ENCODE measurements around the gene ZNF57. TPM values are rescaled to one million over a fixed set of nuclear protein-coding genes. Genes with fewer than 3 reads are reported as not detected.

Gene ZNF57
- total and polyA plus RNA-seq, 9 of the 15 experiments (the other 6 are each of a cell fraction or from before 2014, with no cell fraction given): 3.9 to 13.5 (median 7.8) TPM

GRCh38 chr19:2949939-2950285, 49.2 kb downstream of the ZNF57 start (continued):
- TF ChIP-seq, protein P1, sequence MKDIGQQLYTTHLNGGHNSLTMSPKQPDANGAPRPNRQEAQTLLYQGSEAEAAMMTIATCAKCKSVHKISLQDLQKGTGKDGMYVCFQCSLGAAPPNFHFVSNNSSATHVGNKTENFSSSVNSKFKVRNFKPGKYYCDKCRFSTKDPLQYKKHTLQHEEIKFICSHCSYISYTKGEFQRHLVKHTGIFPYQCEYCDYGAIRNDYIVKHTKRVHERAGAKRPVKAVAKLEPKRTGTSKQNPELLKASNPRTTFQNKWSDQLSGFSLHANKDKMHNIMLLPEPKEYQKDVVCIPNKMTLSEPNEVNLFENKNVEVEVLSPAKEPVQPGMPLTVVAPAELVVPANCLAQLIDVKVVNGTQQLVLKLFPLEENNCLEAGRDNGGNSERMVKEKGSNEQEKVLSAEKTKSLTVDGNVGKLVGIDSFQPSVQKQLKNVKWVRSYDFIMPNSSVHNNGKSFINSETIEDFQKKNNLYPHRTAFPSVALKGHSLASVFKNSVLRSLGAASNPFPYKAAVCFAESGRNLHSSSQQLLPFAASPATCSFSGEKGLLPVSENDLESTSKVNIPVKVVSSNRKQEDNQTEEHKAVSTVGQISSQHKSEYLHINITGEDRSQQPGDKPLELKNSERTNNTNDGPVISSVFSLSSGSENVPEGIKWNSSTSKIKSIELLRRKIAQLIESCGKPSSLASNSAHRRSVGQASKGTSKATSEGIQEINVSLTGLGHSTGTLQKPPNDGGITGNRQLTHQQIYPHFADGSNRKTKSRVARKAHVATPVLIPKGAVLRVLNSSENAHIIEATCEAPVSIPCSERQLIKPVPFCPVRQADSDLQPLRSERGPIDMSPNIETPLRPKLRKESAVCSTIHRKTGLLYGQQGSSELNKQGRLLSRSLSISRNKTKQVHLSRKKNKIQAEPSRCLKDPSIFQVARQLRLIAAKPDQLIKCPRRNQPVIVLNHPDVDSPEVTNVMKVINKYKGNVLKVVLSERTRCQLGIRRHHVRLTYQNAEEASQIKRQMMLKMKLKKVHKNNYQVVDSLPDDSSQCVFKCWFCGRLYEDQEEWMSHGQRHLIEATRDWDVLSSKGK (CRISPR knock-in tag; IDR thresholded peaks at IDR 0.05): no peak
- no peak for TF ChIP-seq ZBTB5 (IDR thresholded peaks at IDR 0.05)
- no peak for TF ChIP-seq CBX5 (IDR thresholded peaks at IDR 0.05; ENCODE audit: borderline replicate concordance, low read depth)
- TF ChIP-seq ZNF140 (CRISPR knock-in tag; IDR thresholded peaks at IDR 0.05): no peak
- TF ChIP-seq, protein P2, sequence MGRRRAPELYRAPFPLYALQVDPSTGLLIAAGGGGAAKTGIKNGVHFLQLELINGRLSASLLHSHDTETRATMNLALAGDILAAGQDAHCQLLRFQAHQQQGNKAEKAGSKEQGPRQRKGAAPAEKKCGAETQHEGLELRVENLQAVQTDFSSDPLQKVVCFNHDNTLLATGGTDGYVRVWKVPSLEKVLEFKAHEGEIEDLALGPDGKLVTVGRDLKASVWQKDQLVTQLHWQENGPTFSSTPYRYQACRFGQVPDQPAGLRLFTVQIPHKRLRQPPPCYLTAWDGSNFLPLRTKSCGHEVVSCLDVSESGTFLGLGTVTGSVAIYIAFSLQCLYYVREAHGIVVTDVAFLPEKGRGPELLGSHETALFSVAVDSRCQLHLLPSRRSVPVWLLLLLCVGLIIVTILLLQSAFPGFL (CRISPR knock-in tag; IDR thresholded peaks at IDR 0.05): no peak
- TF ChIP-seq, protein P3, sequence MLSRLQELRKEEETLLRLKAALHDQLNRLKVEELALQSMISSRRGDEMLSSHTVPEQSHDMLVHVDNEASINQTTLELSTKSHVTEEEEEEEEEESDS (CRISPR knock-in tag; IDR thresholded peaks at IDR 0.05): no peak
- TF ChIP-seq SIRT6 (IDR thresholded peaks at IDR 0.05; ENCODE audit: low read depth, low read length): no peak
- TF ChIP-seq LEF1 (IDR thresholded peaks at IDR 0.05): peak; percentile 94
- TF ChIP-seq FIP1L1 (IDR thresholded peaks at IDR 0.05; ENCODE audit: low read depth, low read length, poor library complexity, severe bottlenecking): no peak
- no peak for TF ChIP-seq CREBBP (IDR thresholded peaks at IDR 0.05; ENCODE audit: low read depth, low read length)
- TF ChIP-seq OTX1 (CRISPR knock-in tag; IDR thresholded peaks at IDR 0.05): no peak
- TF ChIP-seq RBM15 (IDR thresholded peaks at IDR 0.05; ENCODE audit: insufficient read depth, low read length): no peak
- no peak for TF ChIP-seq ZNF592 (IDR thresholded peaks at IDR 0.05)
- no peak for TF ChIP-seq MYBL2 (IDR thresholded peaks at IDR 0.05; ENCODE audit: low read depth)
- no peak for TF ChIP-seq MYBL2 (CRISPR knock-in tag; IDR thresholded peaks at IDR 0.05; ENCODE audit: borderline replicate concordance)
- peak; percentile 59 for TF ChIP-seq NFE2 (IDR thresholded peaks at IDR 0.05; ENCODE audit: low read depth)
- no peak for TF ChIP-seq GTF2F1 (IDR thresholded peaks at IDR 0.05; ENCODE audit: low read depth, low read length)

Data from K562 (cell line).